PC-3 (cell line): ENCODE measurements around the gene TADA2A. TPM values are rescaled to one million over a fixed set of nuclear protein-coding genes. Genes with fewer than 3 reads are reported as not detected.

Experiments
- ATAC-seq: fragments of 200-7000 bp; cut with Tn5 transposase; 2 replicates; pipeline ENCODE4 v1.9.1; 2020; ENCODE audit warnings: mild to moderate bottlenecking, moderate library complexity
- BruUV-seq: library from RNA; stranded (reverse); fragments of 400-500 nt; replicated peaks from 2 replicates; lab custom pipeline; 2021; lab: Mats Ljungman, UMichigan
- CTCF ChIA-PET: fragments of 300-600 bp; sonication (Branson Sonifier 250); formaldehyde crosslinking; loops from one replicate; lab custom pipeline; 2022; ENCODE audit warnings: antibody characterized with exemption; lab: Charles Lee
- POLR2A ChIA-PET: fragments of 300-600 bp; sonication (Branson Sonifier 250); formaldehyde crosslinking; loops from one replicate; lab custom pipeline; 2022; ENCODE audit warnings: antibody characterized with exemption; ENCODE audit not compliant: unreplicated experiment; lab: Charles Lee
- DNase-seq: peaks from one replicate; pipeline ENCODE4 v3.0.0-alpha.2; 2015
- H2AFZ ChIP-seq: fragments of 300-600 bp; sonication (generic); 2 replicates; pipeline ENCODE4 v1.6.0; 2016; ENCODE audit warnings: antibody characterized with exemption, low read length
- H3F3A ChIP-seq: fragments of 300-600 bp; sonication (generic); one replicate; pipeline ENCODE4 v1.6.0; 2017; ENCODE audit warnings: antibody characterized with exemption, low read length, control low read depth, mild to moderate bottlenecking; ENCODE audit not compliant: unreplicated experiment
- H3K27ac ChIP-seq: fragments of 300-600 bp; sonication (generic); 2 replicates; pipeline ENCODE4 v1.5.1; 2016; ENCODE audit warnings: mild to moderate bottlenecking, low read length
- H3K27me3 ChIP-seq: fragments of 300-600 bp; sonication (generic); 2 replicates; pipeline ENCODE4 v1.6.1; 2016; ENCODE audit warnings: low read length, mixed read lengths
- H3K36me3 ChIP-seq: fragments of 300-600 bp; sonication (generic); 2 replicates; pipeline ENCODE4 v1.6.1; 2016; ENCODE audit warnings: low read depth, mixed run types, low read length, mixed read lengths
- H3K4me1 ChIP-seq: fragments of 300-600 bp; sonication (generic); 2 replicates; pipeline ENCODE4 v1.5.1; 2016; ENCODE audit warnings: low read length; ENCODE audit not compliant: insufficient read depth
- H3K4me2 ChIP-seq: fragments of 300-600 bp; sonication (generic); 2 replicates; pipeline ENCODE4 v1.6.0; 2016; ENCODE audit warnings: low read length
- H3K4me3 ChIP-seq: fragments of 300-600 bp; sonication (generic); 2 replicates; pipeline ENCODE4 v1.5.1; 2016; ENCODE audit warnings: mild to moderate bottlenecking, low read length, mixed read lengths
- H3K79me2 ChIP-seq: fragments of 300-600 bp; sonication (generic); 2 replicates; pipeline ENCODE4 v1.6.1; 2017; ENCODE audit warnings: low read length, mixed read lengths
- H3K9ac ChIP-seq: fragments of 300-600 bp; sonication (generic); 2 replicates; pipeline ENCODE4 v1.6.0; 2016; ENCODE audit warnings: mild to moderate bottlenecking, low read length
- H3K9me2 ChIP-seq: fragments of 300-600 bp; sonication (generic); replicated peaks from 2 replicates; pipeline ENCODE4 v1.6.1; 2016; ENCODE audit warnings: mixed run types, low read length, mixed read lengths
- H3K9me3 ChIP-seq: fragments of 300-600 bp; sonication (generic); 2 replicates; pipeline ENCODE4 v1.6.1; 2016; ENCODE audit warnings: low read length, mixed read lengths
- H4K20me1 ChIP-seq: fragments of 300-600 bp; sonication (generic); 2 replicates; pipeline ENCODE4 v1.6.1; 2016; ENCODE audit warnings: low read length, mixed read lengths
- EZH2 ChIP-seq: fragments of 300-600 bp; sonication (generic); IDR thresholded peaks from one replicate; pipeline ENCODE4 v1.6.1; 2017; ENCODE audit warnings: antibody characterized with exemption, mild to moderate bottlenecking, low read length; ENCODE audit not compliant: unreplicated experiment
- EZH2phosphoT487 ChIP-seq: fragments of 300-600 bp; sonication (generic); IDR thresholded peaks from 2 replicates; pipeline ENCODE4 v1.6.1; 2018; ENCODE audit warnings: mild to moderate bottlenecking, antibody characterized with exemption, low read length, borderline replicate concordance
- intact Hi-C: fragments of 100-400 bp; cut with micrococcal nuclease; formaldehyde crosslinking; loops from 2 replicates; pipeline ENCODE4 v1.9.0; 2023
- total RNA-seq: library from RNA; depleted of rRNA; stranded (reverse); fragments of >200 nt; gene quantifications from 2 replicates; pipeline ENCODE4 v1.2.3, GENCODE V29; 2014
- TF ChIP-seq, protein P1 (sequence below): fragments of 300-600 bp; sonication (generic); conservative IDR thresholded peaks from 2 replicates; pipeline ENCODE4 v1.5.1; 2017; ENCODE audit warnings: antibody characterized with exemption, low read depth, mild to moderate bottlenecking, low read length

TADA2A gene
- total RNA-seq, 1 experiment from 2014 or later, result 16.5 TPM

- no peak for TF ChIP-seq EZH2phosphoT487
- TF ChIP-seq EZH2, result no peak
- TF ChIP-seq, protein P1, sequence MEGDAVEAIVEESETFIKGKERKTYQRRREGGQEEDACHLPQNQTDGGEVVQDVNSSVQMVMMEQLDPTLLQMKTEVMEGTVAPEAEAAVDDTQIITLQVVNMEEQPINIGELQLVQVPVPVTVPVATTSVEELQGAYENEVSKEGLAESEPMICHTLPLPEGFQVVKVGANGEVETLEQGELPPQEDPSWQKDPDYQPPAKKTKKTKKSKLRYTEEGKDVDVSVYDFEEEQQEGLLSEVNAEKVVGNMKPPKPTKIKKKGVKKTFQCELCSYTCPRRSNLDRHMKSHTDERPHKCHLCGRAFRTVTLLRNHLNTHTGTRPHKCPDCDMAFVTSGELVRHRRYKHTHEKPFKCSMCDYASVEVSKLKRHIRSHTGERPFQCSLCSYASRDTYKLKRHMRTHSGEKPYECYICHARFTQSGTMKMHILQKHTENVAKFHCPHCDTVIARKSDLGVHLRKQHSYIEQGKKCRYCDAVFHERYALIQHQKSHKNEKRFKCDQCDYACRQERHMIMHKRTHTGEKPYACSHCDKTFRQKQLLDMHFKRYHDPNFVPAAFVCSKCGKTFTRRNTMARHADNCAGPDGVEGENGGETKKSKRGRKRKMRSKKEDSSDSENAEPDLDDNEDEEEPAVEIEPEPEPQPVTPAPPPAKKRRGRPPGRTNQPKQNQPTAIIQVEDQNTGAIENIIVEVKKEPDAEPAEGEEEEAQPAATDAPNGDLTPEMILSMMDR, result no peak
- no peaks in the 10 kb centered on the region for H3F3A ChIP-seq
- peaks cover 20% of the 10 kb centered on the region for H3K4me1 ChIP-seq
- DNase-seq (peak; percentile 73), ATAC-seq (peak; percentile 91)
- peak overlapping the region; percentile 29 for H3K4me2 ChIP-seq
- H3K79me2 ChIP-seq, result no peaks in the 10 kb centered on the region
- H3K27me3 ChIP-seq, result no peaks in the 10 kb centered on the region
- peak overlapping the region; percentile 68 for H3K27ac ChIP-seq
- intact Hi-C loops, result loop anchor here (1.0 kb wide), 1 partner anchor 22 kb away; no protein-coding TSS in a partner anchor
- no peaks in the 10 kb centered on the region for H3K9me2 ChIP-seq
- BruUV-seq, result no TSS peak
- H3K9ac ChIP-seq, result no peak overlapping the region
- H2AFZ ChIP-seq, result no peak overlapping the region
- POLR2A ChIA-PET, result no interaction called here
- CTCF ChIA-PET, result no interaction called here
- no peaks in the 10 kb centered on the region for H4K20me1 ChIP-seq
- H3K4me3 ChIP-seq, result no peak overlapping the region
- peaks cover 5% of the 10 kb centered on the region; the same call in 1 of the 2 replicates for H3K36me3 ChIP-seq
- no peaks in the 10 kb centered on the region for H3K9me3 ChIP-seq
Measured at GRCh38 chr17:37466471-37466870, 59.8 kb downstream of the TADA2A start.

DNA sequence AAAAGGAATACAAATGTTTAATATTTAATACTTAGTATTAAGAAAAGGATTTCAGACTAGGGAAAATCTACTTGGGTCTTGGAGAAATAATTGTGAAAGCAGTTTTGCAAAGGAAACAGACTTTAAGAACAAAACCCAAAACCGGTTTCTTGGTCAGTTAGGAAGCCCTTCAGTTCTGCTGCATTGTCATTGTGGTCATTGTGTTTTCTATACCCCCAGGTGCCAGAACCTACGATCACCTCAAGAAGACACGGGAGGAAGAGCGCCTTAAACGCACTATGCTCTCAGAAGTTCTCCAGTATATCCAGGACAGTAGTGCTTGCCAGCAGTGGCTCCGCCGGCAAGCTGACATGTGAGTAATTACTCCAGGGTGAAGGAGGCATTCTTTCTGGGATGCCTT lies 63.5 kb downstream of the TADA2A start:
- CTCF ChIA-PET, result no interaction called here
- POLR2A ChIA-PET, result no interaction called here
- no peak overlapping the region for H3K9ac ChIP-seq
- TF ChIP-seq EZH2phosphoT487, result no peak
- TF ChIP-seq, protein P1, result no peak
- TF ChIP-seq EZH2, result no peak
- no peaks in the 10 kb centered on the region for H4K20me1 ChIP-seq
- H3K4me1 ChIP-seq, result peaks cover 18% of the 10 kb centered on the region
- H3K4me2 ChIP-seq, result no peak overlapping the region
- no peaks in the 10 kb centered on the region for H3K9me2 ChIP-seq
- no peaks in the 10 kb centered on the region for H3F3A ChIP-seq
- no peak overlapping the region for H3K4me3 ChIP-seq
- H3K79me2 ChIP-seq, result no peaks in the 10 kb centered on the region
- H2AFZ ChIP-seq, result no peak overlapping the region
- no TSS peak for BruUV-seq
- no peaks in the 10 kb centered on the region for H3K27me3 ChIP-seq
- H3K36me3 ChIP-seq, result peaks cover 13% of the 10 kb centered on the region; the same call in 1 of the 2 replicates
- no peak for DNase-seq
- H3K27ac ChIP-seq, result no peak overlapping the region
- no peaks in the 10 kb centered on the region for H3K9me3 ChIP-seq
- no peak for ATAC-seq
- intact Hi-C loops, result no loop called here

DNA sequence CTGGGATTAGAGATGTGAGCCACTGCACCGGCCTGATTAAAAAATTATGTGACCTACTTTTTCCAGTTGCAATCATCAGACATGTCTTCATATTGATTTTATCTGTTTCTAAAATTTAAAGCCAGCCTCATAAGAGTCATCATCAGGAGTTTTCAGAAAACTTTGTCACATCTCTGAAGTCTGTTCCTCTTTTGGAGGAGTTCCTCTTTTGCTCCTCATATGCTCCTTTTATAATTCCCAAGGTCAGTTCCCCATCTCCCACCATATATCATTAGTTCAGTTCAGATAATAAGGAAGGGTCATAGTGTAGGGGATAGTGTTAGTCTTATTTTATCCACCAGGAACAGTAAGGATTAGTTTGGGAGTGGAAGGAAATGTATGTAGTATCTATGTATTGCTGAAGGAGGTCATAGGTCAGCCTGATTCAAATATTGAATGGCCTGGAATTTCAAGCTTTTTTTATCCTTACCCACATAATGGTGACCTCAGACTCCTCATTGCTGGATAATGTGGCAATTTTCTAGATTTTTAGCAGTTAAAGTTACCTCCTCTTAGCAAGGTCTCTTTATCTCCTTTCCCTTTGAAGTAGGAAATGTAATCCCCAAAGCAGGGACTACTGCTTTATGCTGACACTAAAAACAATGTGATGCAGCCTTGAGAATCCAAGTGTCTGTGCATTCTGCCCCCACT lies 69.2 kb downstream of the TADA2A start:
- H2AFZ ChIP-seq, result no peak overlapping the region
- POLR2A ChIA-PET, result interaction anchor here (0.7 kb wide), 1 partner anchor 103 kb away, joined by 3 read pairs; no protein-coding TSS in a partner anchor

More for the DNA sequence above, 69.2 kb downstream of the TADA2A start:
- TF ChIP-seq EZH2phosphoT487 (no peak), EZH2 (no peak)
- TF ChIP-seq, protein P1, result no peak
- peak overlapping the region; percentile 91 for H3K27ac ChIP-seq
- intact Hi-C loops, result no loop called here
- H3K4me3 ChIP-seq, result peak overlapping the region; percentile 22; the same call in 1 of the 2 replicates
- H3K36me3 ChIP-seq, result peaks cover 23% of the 10 kb centered on the region; the same call in 1 of the 2 replicates
- no peaks in the 10 kb centered on the region for H3F3A ChIP-seq
- CTCF ChIA-PET, result interaction anchor here (0.9 kb wide), 1 partner anchor 95 kb away, joined by 4 read pairs; no protein-coding TSS in a partner anchor
- peak overlapping the region; percentile 69 for H3K4me2 ChIP-seq
- ATAC-seq, result peak; percentile 12; the same call in 1 of the 2 replicates
- H3K9me3 ChIP-seq, result no peaks in the 10 kb centered on the region
- peaks cover 22% of the 10 kb centered on the region for H3K4me1 ChIP-seq
- no peaks in the 10 kb centered on the region for H3K79me2 ChIP-seq
- TSS peak; percentile 97 for BruUV-seq
- peak overlapping the region; percentile 45 for H3K9ac ChIP-seq
- no peaks in the 10 kb centered on the region for H3K9me2 ChIP-seq
- H4K20me1 ChIP-seq, result no peaks in the 10 kb centered on the region
- no peaks in the 10 kb centered on the region for H3K27me3 ChIP-seq
- DNase-seq, result no peak
